Loucy (cell line): ENCODE results near the gene RAD51B.
"Not testable (repeated sequence)": the region's sequence is repeated elsewhere in the genome, so short reads cannot be mapped to it uniquely, and the experiment has no call there.

Source experiments
- CTCF ChIP-seq: fragments of 200-600 bp; sonication (generic); conservative IDR thresholded peaks from 2 replicates; pipeline ENCODE4 v1.5.1; 2014; ENCODE audit warnings: mild to moderate bottlenecking, antibody characterized with exemption, low read length
- EZH2phosphoT487 ChIP-seq: fragments of 200-600 bp; IDR thresholded peaks from 2 replicates; pipeline ENCODE4 v1.6.1; 2018; ENCODE audit warnings: antibody characterized with exemption, mild to moderate bottlenecking, moderate library complexity, borderline replicate concordance

- not testable (repeated sequence) for TF ChIP-seq CTCF, EZH2phosphoT487
Measured at GRCh38 chr14:68258995-68259394, 439.4 kb downstream of the RAD51B start.
